ENCODE data around the gene AOC2. TPM values are rescaled to one million over a fixed set of nuclear protein-coding genes. Genes with fewer than 3 reads are reported as not detected.
A peak's percentile ranks its signal among the peaks of the same experiment; 100 is the strongest.

AOC2 gene
- total and polyA plus RNA-seq, 2 of the 13 experiments (the other 11 are each of a cell fraction or from before 2014, with no cell fraction given), result 1.2 to 3.3 TPM

GRCh38 chr17:42832934-42833766 is 11.2 kb upstream of the AOC2 start, which contains the start of gene PSME3 (continued):
- TF ChIP-seq TERF1 (CRISPR knock-in tag; IDR thresholded peaks at IDR 0.05) (no peak), MED1 (CRISPR knock-in tag; IDR thresholded peaks at IDR 0.05) (peak; percentile 83), MTF1 (CRISPR knock-in tag; IDR thresholded peaks at IDR 0.05) (peak; percentile 30; the same call in 1 of the 2 replicates), DNMT1 (CRISPR knock-in tag; IDR thresholded peaks at IDR 0.05) (no peak), HHEX (CRISPR knock-in tag; IDR thresholded peaks at IDR 0.05) (peak; percentile 53; the same call in 1 of the 2 replicates), ISL2 (CRISPR knock-in tag; IDR thresholded peaks at IDR 0.05) (peak; percentile 76), HNF4G (IDR thresholded peaks at IDR 0.05; ENCODE audit: borderline replicate concordance, low read depth, low read length) (peak; percentile 4; the same call in 1 of the 2 replicates), HNF4G (CRISPR knock-in tag; IDR thresholded peaks at IDR 0.05; ENCODE audit: borderline replicate concordance, low read depth) (no peak; the same call in 1 of the 2 replicates), ZNF124 (CRISPR knock-in tag; IDR thresholded peaks at IDR 0.05) (no peak; the same call in 1 of the 2 replicates), NR3C1 (CRISPR knock-in tag; IDR thresholded peaks at IDR 0.05) (peak; percentile 75; the same call in 1 of the 2 replicates), MTF2 (CRISPR knock-in tag; IDR thresholded peaks at IDR 0.05; ENCODE audit: borderline replicate concordance) (no peak), ATRX (CRISPR knock-in tag; IDR thresholded peaks at IDR 0.05; ENCODE audit: borderline replicate concordance) (no peak), ZNF766 (CRISPR knock-in tag; IDR thresholded peaks at IDR 0.05; ENCODE audit: borderline replicate concordance) (peak; percentile 90; the same call in 1 of the 2 replicates), ZNF224 (CRISPR knock-in tag; IDR thresholded peaks at IDR 0.05) (peak; percentile 96; the same call in 1 of the 2 replicates), MZF1 (CRISPR knock-in tag; IDR thresholded peaks at IDR 0.05; ENCODE audit: borderline replicate concordance) (peak; percentile 93; the same call in 1 of the 2 replicates), ZFP1 (CRISPR knock-in tag; IDR thresholded peaks at IDR 0.05) (peak; percentile 25), MLX (CRISPR knock-in tag; IDR thresholded peaks at IDR 0.05) (peak; percentile 84), ELF4 (CRISPR knock-in tag; IDR thresholded peaks at IDR 0.05; ENCODE audit: borderline replicate concordance) (peak; percentile 80; the same call in 1 of the 2 replicates), ZNF318 (CRISPR knock-in tag; IDR thresholded peaks at IDR 0.05) (peak; percentile 41; the same call in 1 of the 2 replicates), ZSCAN25 (CRISPR knock-in tag; IDR thresholded peaks at IDR 0.05) (peak; percentile 23; the same call in 1 of the 2 replicates)

Data from HepG2 (cell line).